HG03175 (cell line): ENCODE data around the gene NAV2.

Source experiments
- ATAC-seq: cut with Tn5 transposase; IDR thresholded peaks from one replicate; pipeline ENCODE4 v1.9.1; 2021; ENCODE audit warnings: mild to moderate bottlenecking, moderate library complexity; ENCODE audit not compliant: unreplicated experiment

The NAV2 gene

GRCh38 chr11:20093775-20094174 lies 381.1 kb downstream of the NAV2 start:
- no peak for ATAC-seq

- no peak for ATAC-seq
Observed at GRCh38 chr11:20095189-20095588, 382.6 kb downstream of the NAV2 start.

- ATAC-seq = no peak
Observed at GRCh38 chr11:20097319-20098221, 384.9 kb downstream of the NAV2 start.

GRCh38 chr11:20099527-20099926 lies 386.9 kb downstream of the NAV2 start:
- ATAC-seq = no peak

GRCh38 chr11:20102397-20102796 lies 389.8 kb downstream of the NAV2 start:
- ATAC-seq = no peak

- no peak for ATAC-seq
Observed at GRCh38 chr11:20103281-20103680, 390.6 kb downstream of the NAV2 start.

- no peak for ATAC-seq
Observed at GRCh38 chr11:20105427-20105826, 392.8 kb downstream of the NAV2 start.

- ATAC-seq = no peak
Observed at GRCh38 chr11:20109731-20110445, 397.3 kb downstream of the NAV2 start.

- ATAC-seq = peak; percentile 79
Observed at GRCh38 chr11:20110908-20111669, 398.5 kb downstream of the NAV2 start.

GRCh38 chr11:20111871-20112270 lies 399.2 kb downstream of the NAV2 start:
- ATAC-seq = no peak

- no peak for ATAC-seq
Observed at GRCh38 chr11:20112291-20113148, 399.9 kb downstream of the NAV2 start.

GRCh38 chr11:20113149-20113438 lies 400.5 kb downstream of the NAV2 start:
- ATAC-seq = no peak

GRCh38 chr11:20114588-20114987 lies 402.0 kb downstream of the NAV2 start:
- no peak for ATAC-seq

- no peak for ATAC-seq
Observed at GRCh38 chr11:20116825-20117224, 404.2 kb downstream of the NAV2 start.

GRCh38 chr11:20117291-20117690 lies 404.7 kb downstream of the NAV2 start:
- no peak for ATAC-seq

- no peak for ATAC-seq
Observed at GRCh38 chr11:20118209-20118608, 405.6 kb downstream of the NAV2 start.

- ATAC-seq = no peak
Observed at GRCh38 chr11:20119315-20119714, 406.7 kb downstream of the NAV2 start.

- ATAC-seq = no peak
Observed at GRCh38 chr11:20120134-20120925, 407.7 kb downstream of the NAV2 start.

GRCh38 chr11:20122131-20122530 lies 409.5 kb downstream of the NAV2 start:
- ATAC-seq = no peak

- no peak for ATAC-seq
Observed at GRCh38 chr11:20125927-20126326, 413.3 kb downstream of the NAV2 start.
